IPS DF 6.9 (cell line): ENCODE results near the gene POU6F2.

ENCODE experiments used
- DNase-seq: peaks from one replicate; pipeline ENCODE4 v3.0.0-alpha.2; 2013; ENCODE audit warnings: low read depth, low spot score
- H3K27ac ChIP-seq: one replicate; pipeline ENCODE4 v1.5.1; 2013; ENCODE audit warnings: low read length, control low read depth
- H3K27me3 ChIP-seq: 2 replicates; pipeline ENCODE4 v1.6.1; 2013; ENCODE audit warnings: mild to moderate bottlenecking, low read length; ENCODE audit not compliant: control insufficient read depth, insufficient read depth
- H3K36me3 ChIP-seq: 2 replicates; pipeline ENCODE4 v1.6.1; 2013; ENCODE audit warnings: low read length; ENCODE audit not compliant: control insufficient read depth, insufficient read depth
- H3K4me1 ChIP-seq: 2 replicates; pipeline ENCODE4 v1.6.1; 2013; ENCODE audit warnings: low read length; ENCODE audit not compliant: control insufficient read depth, insufficient read depth
- H3K4me3 ChIP-seq: 2 replicates; pipeline ENCODE4 v1.5.1; 2013; ENCODE audit warnings: mild to moderate bottlenecking, low read length
- H3K9me3 ChIP-seq: 2 replicates; pipeline ENCODE4 v1.6.1; 2013; ENCODE audit warnings: low read length, inconsistent platforms; ENCODE audit not compliant: control insufficient read depth, insufficient read depth
- WGBS: extraction: QIAGEN DNeasy Blood & Tissue Kit; methylation state at CpG from one replicate; pipeline ENCODE4 v1.1.7; 2013; ENCODE audit warnings: mixed read lengths, missing lambda C conversion rate; ENCODE audit not compliant: insufficient read length, insufficient coverage; 5-methylcytosine and 5-hydroxymethylcytosine counted together

The POU6F2 gene

DNA sequence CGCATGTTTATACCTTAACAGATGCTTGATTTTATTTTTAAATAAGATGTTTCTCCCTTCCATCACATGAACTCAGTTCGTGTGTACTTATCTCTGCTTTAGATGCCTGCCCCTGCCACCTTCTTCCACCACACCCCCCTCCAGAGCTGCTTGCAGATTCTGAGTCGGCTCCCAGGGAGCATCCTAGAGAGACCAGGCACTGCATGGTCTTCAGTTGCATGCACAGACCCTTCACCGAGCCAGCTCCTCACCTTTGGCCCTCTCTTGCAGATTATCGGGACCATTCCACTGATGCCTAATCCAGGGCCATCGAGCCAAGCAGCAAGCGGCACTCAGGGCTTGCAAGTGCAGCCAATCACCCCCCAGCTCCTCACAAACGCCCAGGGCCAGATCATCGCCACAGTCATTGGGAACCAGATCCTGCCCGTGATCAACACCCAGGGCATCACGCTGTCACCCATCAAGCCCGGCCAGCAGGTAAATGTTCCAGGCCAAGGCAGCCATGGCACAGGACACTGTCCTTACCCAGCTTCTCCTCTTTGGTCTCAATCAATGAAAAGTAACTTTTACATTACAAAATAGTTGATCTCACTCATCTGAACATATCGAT lies 455.2 kb downstream of the POU6F2 start:
- H3K27ac ChIP-seq, result no peak overlapping the region
- no peak for DNase-seq
- H3K36me3 ChIP-seq, result no peaks in the 10 kb centered on the region
- peaks cover 1% of the 10 kb centered on the region; the same call in 1 of the 2 replicates for H3K4me1 ChIP-seq
- no peaks in the 10 kb centered on the region for H3K27me3 ChIP-seq
- H3K4me3 ChIP-seq, result no peak overlapping the region
- WGBS, result no CpG with 5 or more reads among the region's 13 CpGs
- H3K9me3 ChIP-seq, result no peaks in the 10 kb centered on the region

DNA sequence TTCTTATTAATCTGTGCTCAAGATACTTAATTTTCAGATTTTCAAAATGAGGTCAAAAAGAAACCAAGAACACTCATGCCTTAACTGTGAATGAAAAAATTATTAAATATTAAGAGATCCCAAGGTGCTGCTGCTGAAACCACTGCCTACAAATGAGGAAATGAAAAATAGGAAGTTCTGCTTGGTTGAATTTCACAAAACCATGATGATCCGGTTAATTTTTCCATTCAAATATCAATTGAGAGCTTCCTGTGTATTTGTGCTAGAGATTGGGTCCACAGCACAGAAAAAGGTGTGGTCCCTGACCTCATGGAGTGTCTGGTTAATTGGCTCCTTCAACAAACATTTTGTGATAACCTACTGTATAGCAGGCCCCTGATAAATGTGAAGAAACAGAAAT lies 455.8 kb downstream of the POU6F2 start:
- H3K36me3 ChIP-seq, result no peaks in the 10 kb centered on the region
- peaks cover 1% of the 10 kb centered on the region; the same call in 1 of the 2 replicates for H3K4me1 ChIP-seq
- no peaks in the 10 kb centered on the region for H3K27me3 ChIP-seq
- no peak overlapping the region for H3K27ac ChIP-seq
- H3K9me3 ChIP-seq, result no peaks in the 10 kb centered on the region
- no peak for DNase-seq
- no peak overlapping the region for H3K4me3 ChIP-seq
- WGBS, result no CpG with 5 or more reads among the region's 1 CpG

- no peak overlapping the region for H3K27ac ChIP-seq
- H3K4me3 ChIP-seq, result no peak overlapping the region
- no peaks in the 10 kb centered on the region for H3K27me3 ChIP-seq
- H3K36me3 ChIP-seq, result no peaks in the 10 kb centered on the region
- peaks cover 1% of the 10 kb centered on the region; the same call in 1 of the 2 replicates for H3K4me1 ChIP-seq
- H3K9me3 ChIP-seq, result no peaks in the 10 kb centered on the region
- DNase-seq, result no peak
- no CpG with 5 or more reads among the region's 3 CpGs for WGBS
Measured at GRCh38 chr7:39434012-39434411, 456.3 kb downstream of the POU6F2 start.

DNA sequence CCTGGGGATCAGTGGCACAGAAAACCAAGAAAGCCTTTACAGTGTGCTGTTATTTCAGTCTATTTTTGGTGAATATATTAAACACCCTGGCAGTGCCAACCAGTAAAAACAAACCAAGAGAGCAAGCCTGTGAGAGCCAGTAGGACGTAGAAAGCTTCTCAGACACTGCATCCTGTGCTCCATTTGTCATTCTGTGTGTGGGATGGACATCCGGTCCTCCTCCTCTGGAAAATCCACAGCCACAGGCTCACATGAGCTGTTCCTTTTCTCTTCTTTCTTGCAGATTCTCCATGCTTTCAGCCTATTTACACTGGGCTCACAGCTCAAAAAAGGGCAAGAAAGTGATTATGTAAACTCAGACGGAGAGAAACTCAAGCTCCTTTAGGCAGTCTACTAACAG lies 468.8 kb downstream of the POU6F2 start:
- H3K4me3 ChIP-seq, result no peak overlapping the region
- H3K27ac ChIP-seq, result no peak overlapping the region
- no peaks in the 10 kb centered on the region for H3K36me3 ChIP-seq
- DNase-seq, result no peak
- no peaks in the 10 kb centered on the region for H3K9me3 ChIP-seq
- no peaks in the 10 kb centered on the region for H3K4me1 ChIP-seq
- H3K27me3 ChIP-seq, result no peaks in the 10 kb centered on the region
- WGBS, result no CpG with 5 or more reads among the region's 3 CpGs

DNA sequence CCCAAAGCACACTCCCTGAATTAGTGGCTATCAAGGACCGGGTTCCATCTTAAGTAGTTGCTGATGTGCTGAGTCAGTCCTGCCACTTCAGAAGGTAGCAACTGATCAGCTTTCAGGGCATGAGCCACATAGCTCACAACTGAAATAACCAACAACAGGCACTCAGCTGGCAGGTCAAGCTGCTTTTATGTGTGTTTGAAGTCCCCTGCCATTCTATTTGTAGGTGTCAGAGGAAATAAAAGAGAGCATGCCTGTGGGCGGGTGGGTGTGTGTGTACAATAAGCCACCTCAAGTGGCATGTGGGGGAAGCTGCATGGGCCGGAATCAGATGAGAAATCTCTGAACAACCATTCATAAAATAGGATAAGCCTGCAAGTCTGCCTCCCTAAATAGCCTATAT lies 474.2 kb downstream of the POU6F2 start:
- no peaks in the 10 kb centered on the region for H3K36me3 ChIP-seq
- no CpG with 5 or more reads among the region's 3 CpGs for WGBS
- no peaks in the 10 kb centered on the region for H3K27me3 ChIP-seq

GRCh38 chr7:39453743-39454355 lies 476.1 kb downstream of the POU6F2 start:
- H3K27me3 ChIP-seq, result no peaks in the 10 kb centered on the region
- H3K36me3 ChIP-seq, result no peaks in the 10 kb centered on the region
- no peak overlapping the region for H3K4me3 ChIP-seq
- H3K9me3 ChIP-seq, result no peaks in the 10 kb centered on the region
- H3K27ac ChIP-seq, result no peak overlapping the region
- H3K4me1 ChIP-seq, result no peaks in the 10 kb centered on the region
- peak; percentile 83 for DNase-seq
- WGBS, result no CpG with 5 or more reads among the region's 5 CpGs

More for the DNA sequence above, 474.2 kb downstream of the POU6F2 start:
- Histone ChIP-seq H3K27ac (no peak overlapping the region), H3K4me1 (no peaks in the 10 kb centered on the region), H3K4me3 (no peak overlapping the region), H3K9me3 (no peaks in the 10 kb centered on the region)
- no peak for DNase-seq

DNA sequence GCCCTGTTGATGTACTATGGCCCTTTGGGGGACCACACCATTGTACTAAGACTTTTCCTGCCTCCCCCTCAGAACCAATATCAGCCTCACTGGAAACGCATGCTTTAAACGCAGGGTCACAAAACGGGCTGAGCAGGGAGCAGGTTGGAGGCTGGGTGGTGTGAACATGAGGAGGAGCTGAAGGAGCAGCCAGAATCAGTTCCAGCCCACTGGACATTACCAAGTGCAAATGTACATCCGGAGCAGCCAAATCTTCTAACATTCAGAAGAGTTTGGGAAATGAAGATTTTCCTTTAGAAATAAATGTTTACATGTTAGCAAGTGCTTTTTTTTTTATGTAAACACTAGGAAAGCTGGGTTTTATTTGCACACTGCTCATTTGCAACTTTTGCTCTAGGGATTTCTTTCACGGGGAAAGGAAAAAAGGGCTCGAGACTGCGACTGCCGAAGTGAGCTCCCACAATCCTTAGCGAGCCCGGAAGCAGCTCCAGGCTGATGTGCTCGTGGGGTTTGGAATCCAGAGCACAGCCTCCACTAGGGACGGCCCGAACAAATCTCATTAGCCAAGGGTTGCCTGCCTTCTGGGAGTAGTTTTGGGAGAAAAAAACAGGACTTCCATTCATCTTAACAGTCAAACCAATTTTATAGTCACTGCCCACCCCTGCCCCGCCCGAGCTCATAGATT lies 480.5 kb downstream of the POU6F2 start:
- Histone ChIP-seq H3K27me3 (no peaks in the 10 kb centered on the region), H3K27ac (no peak overlapping the region), H3K4me3 (no peak overlapping the region), H3K36me3 (no peaks in the 10 kb centered on the region), H3K9me3 (no peaks in the 10 kb centered on the region), H3K4me1 (no peaks in the 10 kb centered on the region)
- no CpG with 5 or more reads among the region's 15 CpGs for WGBS
- no peak for DNase-seq

GRCh38 chr7:39459636-39460035 lies 481.9 kb downstream of the POU6F2 start:
- Histone ChIP-seq H3K27ac (no peak overlapping the region), H3K4me3 (no peak overlapping the region), H3K36me3 (no peaks in the 10 kb centered on the region), H3K9me3 (no peaks in the 10 kb centered on the region), H3K4me1 (no peaks in the 10 kb centered on the region), H3K27me3 (no peaks in the 10 kb centered on the region)
- no CpG with 5 or more reads among the region's 6 CpGs for WGBS
- DNase-seq, result no peak

DNA sequence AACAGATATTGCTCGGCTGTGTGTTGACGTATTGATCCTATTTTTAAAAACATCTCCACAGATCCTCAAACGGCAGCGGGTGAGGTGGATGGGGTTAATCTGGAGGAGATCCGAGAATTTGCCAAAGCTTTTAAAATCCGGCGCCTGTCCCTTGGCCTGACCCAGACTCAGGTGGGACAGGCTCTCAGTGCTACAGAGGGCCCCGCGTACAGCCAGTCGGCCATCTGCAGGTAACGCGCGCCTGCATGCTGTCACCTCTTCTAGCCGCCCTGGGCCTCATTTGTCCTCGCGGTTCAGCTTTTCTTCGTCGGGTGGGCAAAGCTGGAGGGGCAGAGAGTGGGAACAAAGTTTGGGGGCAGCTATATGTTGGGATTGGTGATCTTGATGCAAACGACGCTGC lies 482.8 kb downstream of the POU6F2 start:
- no CpG with 5 or more reads among the region's 20 CpGs for WGBS

DNA sequence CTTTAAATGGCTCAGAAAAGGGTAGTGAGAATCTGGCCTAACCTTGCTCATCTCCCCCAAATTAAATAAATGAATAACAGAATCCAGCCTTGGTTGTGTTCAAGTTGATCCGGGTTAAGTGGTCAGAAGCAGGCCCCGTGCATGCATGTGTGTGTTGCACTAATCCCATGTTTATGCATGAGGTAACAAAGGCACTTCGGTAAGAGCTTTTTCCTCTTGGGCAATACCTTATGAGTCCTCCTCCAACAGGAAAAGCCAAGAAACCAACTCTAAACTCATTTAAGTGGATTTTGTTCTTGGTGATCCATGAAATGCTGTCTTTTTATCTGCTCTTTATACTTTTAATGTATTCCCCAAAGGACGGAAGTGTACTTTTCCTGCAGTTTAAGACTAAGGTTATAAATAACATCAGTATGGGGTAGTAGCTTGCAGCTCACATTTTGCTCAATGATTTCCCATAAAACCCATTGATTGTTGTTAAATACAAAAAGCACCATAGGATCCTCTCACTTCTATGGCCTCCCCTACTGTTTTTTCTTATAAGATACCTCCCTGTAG lies 483.6 kb downstream of the POU6F2 start:
- no peak overlapping the region for H3K27ac ChIP-seq
- H3K9me3 ChIP-seq, result no peaks in the 10 kb centered on the region
- no CpG with 5 or more reads among the region's 4 CpGs for WGBS
- no peak for DNase-seq
- no peak overlapping the region for H3K4me3 ChIP-seq
- H3K4me1 ChIP-seq, result no peaks in the 10 kb centered on the region
- H3K27me3 ChIP-seq, result no peaks in the 10 kb centered on the region
- H3K36me3 ChIP-seq, result no peaks in the 10 kb centered on the region

More for the DNA sequence above, 482.8 kb downstream of the POU6F2 start:
- no peak overlapping the region for H3K27ac ChIP-seq
- no peak overlapping the region for H3K4me3 ChIP-seq
- H3K4me1 ChIP-seq, result no peaks in the 10 kb centered on the region
- no peaks in the 10 kb centered on the region for H3K36me3 ChIP-seq
- H3K27me3 ChIP-seq, result no peaks in the 10 kb centered on the region
- no peak for DNase-seq
- no peaks in the 10 kb centered on the region for H3K9me3 ChIP-seq
